Endothelial cell (in vitro differentiated cells): Measurements from ENCODE around the gene NAP1L4. TPM values are rescaled to one million over a fixed set of nuclear protein-coding genes. Genes with fewer than 3 reads are reported as not detected.

Experiments used
- DNase-seq: peaks from one replicate; pipeline ENCODE4 v3.0.0; 2021; ENCODE audit warnings: low spot score
- H3K27ac Mint-ChIP-seq: one replicate; pipeline ENCODE4 v1.8.0; 2021; ENCODE audit warnings: mixed read lengths, inconsistent platforms; ENCODE audit not compliant: unreplicated experiment
- H3K27me3 Mint-ChIP-seq: one replicate; pipeline ENCODE4 v1.8.0; 2021; ENCODE audit warnings: mild to moderate bottlenecking, moderate library complexity, mixed read lengths, inconsistent platforms; ENCODE audit not compliant: unreplicated experiment
- H3K36me3 Mint-ChIP-seq: one replicate; pipeline ENCODE4 v1.8.0; 2021; ENCODE audit warnings: mild to moderate bottlenecking, low read depth, mixed read lengths, inconsistent platforms; ENCODE audit not compliant: unreplicated experiment
- H3K4me1 Mint-ChIP-seq: one replicate; pipeline ENCODE4 v1.8.0; 2021; ENCODE audit warnings: mild to moderate bottlenecking, mixed read lengths, inconsistent platforms; ENCODE audit not compliant: unreplicated experiment
- H3K4me3 Mint-ChIP-seq: one replicate; pipeline ENCODE4 v1.8.0; 2021; ENCODE audit warnings: mild to moderate bottlenecking, mixed read lengths, inconsistent platforms; ENCODE audit not compliant: unreplicated experiment
- H3K9me3 Mint-ChIP-seq: one replicate; pipeline ENCODE4 v1.8.0; 2021; ENCODE audit warnings: mixed read lengths, inconsistent platforms; ENCODE audit not compliant: unreplicated experiment
- total RNA-seq: library from RNA; stranded (reverse); fragmentation: NEBNext Ultra II Directional; extraction: Animal tissue kit (Norgen Biotek cat#: 25700); gene quantifications from one replicate; pipeline ENCODE4 v1.2.1, GENCODE V29; 2021; ENCODE audit not compliant: unreplicated experiment
- TF ChIP-seq, protein P1 (sequence below): fragments of 200-600 bp; sonication (generic); IDR thresholded peaks from one replicate; pipeline ENCODE4 v1.5.0; 2021; ENCODE audit warnings: antibody characterized with exemption; ENCODE audit not compliant: unreplicated experiment

NAP1L4 gene
- total RNA-seq, 1 donor from 2014 or later = 148 TPM

DNA sequence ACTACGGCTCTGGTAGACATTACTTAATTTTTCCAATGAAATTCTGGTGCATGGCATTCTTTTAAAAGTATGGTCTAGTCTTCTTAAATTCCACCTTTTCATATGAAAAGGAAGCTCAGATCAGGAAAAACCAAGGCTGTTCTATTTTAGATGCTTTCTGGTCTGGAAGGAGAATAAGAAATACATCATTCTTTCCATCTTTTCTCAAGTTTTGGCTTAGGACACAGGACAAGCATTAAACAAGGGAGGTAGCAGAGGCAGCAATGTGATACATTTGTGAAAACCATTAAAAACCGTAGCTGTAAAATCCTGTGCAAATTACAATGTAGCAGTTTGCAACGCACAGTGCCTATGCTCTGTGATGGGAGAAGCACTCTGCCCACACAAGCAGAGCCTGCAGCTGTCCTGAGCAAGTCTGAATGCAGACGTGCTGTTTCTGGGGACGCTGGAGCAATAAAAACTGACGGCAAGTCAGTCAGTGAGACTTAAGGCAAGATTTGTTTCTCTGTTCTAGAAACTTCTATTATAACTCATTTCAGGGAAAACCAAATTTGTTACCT is 23.7 kb downstream of the NAP1L4 start:
- Mint-ChIP-seq H3K4me1 (no peaks in the 10 kb centered on the region), H3K4me3 (no peak overlapping the region), H3K27me3 (peaks cover 3% of the 10 kb centered on the region), H3K36me3 (peaks cover 58% of the 10 kb centered on the region), H3K9me3 (no peaks in the 10 kb centered on the region), H3K27ac (no peak overlapping the region)
- TF ChIP-seq, protein P1, sequence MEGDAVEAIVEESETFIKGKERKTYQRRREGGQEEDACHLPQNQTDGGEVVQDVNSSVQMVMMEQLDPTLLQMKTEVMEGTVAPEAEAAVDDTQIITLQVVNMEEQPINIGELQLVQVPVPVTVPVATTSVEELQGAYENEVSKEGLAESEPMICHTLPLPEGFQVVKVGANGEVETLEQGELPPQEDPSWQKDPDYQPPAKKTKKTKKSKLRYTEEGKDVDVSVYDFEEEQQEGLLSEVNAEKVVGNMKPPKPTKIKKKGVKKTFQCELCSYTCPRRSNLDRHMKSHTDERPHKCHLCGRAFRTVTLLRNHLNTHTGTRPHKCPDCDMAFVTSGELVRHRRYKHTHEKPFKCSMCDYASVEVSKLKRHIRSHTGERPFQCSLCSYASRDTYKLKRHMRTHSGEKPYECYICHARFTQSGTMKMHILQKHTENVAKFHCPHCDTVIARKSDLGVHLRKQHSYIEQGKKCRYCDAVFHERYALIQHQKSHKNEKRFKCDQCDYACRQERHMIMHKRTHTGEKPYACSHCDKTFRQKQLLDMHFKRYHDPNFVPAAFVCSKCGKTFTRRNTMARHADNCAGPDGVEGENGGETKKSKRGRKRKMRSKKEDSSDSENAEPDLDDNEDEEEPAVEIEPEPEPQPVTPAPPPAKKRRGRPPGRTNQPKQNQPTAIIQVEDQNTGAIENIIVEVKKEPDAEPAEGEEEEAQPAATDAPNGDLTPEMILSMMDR = no peak
- no peak for DNase-seq

DNA sequence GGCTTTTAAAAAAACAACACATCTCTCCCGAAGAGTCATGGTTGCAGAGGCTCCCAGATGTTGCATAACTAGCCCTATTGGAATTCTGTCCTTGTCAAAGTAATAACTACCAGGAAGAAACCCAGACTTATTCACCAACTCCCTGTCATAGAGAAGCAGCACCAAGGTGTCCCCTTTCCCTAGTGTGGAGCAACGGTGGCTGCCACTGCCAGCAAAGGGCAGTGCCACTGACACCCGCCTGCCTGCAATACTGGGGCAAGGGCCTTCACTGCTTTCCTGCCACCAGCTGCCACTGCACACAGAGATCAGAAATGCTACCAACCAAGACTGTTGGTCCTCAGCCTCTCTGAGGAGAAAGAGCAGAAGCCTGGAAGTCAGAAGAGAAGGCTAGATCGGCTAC is 27.3 kb downstream of the NAP1L4 start:
- Mint-ChIP-seq H3K9me3 (no peaks in the 10 kb centered on the region), H3K27me3 (peaks cover 4% of the 10 kb centered on the region), H3K4me3 (no peak overlapping the region), H3K36me3 (peaks cover 56% of the 10 kb centered on the region), H3K27ac (no peak overlapping the region), H3K4me1 (no peaks in the 10 kb centered on the region)
- DNase-seq = no peak
- TF ChIP-seq, protein P1 = no peak

DNA sequence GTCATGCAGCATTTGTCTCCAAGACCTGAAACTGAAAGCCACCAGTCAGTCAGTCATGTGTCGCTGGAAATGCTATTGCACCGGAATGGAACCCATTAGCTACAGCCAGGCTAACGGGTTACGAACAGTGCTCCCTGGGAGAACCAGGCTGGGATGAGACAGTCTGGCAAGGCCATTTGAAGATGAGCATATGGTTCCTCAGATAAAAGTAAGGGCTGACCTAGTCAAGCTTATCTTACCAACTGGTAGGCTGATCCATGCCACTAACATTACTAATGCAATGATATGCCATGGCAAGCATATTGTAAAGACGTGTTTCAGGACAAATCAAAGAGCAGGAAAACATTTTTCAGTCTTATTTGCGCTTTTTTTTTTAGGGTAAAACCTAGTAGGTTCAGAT is 28.4 kb downstream of the NAP1L4 start:
- peaks cover 64% of the 10 kb centered on the region for H3K36me3 Mint-ChIP-seq

DNA sequence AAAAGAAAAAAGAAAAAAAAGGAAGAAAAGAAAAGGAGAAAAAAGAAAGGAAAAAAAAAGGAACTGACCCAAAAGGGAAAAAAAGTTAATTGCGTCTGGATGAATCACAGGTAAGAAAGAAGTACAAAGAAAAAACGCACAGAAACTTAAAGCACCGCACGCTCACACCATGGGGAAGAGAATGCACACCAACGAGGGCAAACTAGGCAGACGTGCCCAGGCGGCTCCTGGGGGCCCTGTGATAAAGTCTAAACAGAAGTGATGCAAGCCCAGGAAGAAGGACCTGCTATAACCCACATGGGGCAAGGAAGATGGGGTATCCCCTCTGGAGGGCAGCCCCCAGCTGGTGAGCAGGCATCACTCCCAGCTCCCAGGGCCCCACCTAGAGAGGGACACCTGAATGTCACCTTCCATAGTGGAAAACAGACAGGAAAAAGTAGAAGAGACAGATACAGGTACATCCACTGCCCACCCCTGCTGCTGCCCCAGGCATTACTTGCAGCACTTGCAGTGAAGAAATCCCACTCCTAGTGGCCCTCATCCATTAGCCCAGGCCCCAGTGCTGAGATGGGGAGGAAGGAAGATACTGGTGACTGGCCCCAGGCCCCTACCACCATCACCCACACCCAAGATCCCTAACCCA is 28.9 kb downstream of the NAP1L4 start:
- Mint-ChIP-seq H3K9me3 (no peaks in the 10 kb centered on the region), H3K36me3 (peaks cover 63% of the 10 kb centered on the region), H3K27ac (no peak overlapping the region), H3K27me3 (peaks cover 4% of the 10 kb centered on the region), H3K4me3 (no peak overlapping the region), H3K4me1 (no peaks in the 10 kb centered on the region)
- no peak for DNase-seq
- TF ChIP-seq, protein P1 = no peak

More for the DNA sequence above, 28.4 kb downstream of the NAP1L4 start:
- no peak for DNase-seq
- Mint-ChIP-seq H3K9me3 (no peaks in the 10 kb centered on the region), H3K27ac (no peak overlapping the region), H3K4me1 (no peaks in the 10 kb centered on the region), H3K27me3 (peaks cover 4% of the 10 kb centered on the region), H3K4me3 (no peak overlapping the region)
- TF ChIP-seq, protein P1 = no peak

DNA sequence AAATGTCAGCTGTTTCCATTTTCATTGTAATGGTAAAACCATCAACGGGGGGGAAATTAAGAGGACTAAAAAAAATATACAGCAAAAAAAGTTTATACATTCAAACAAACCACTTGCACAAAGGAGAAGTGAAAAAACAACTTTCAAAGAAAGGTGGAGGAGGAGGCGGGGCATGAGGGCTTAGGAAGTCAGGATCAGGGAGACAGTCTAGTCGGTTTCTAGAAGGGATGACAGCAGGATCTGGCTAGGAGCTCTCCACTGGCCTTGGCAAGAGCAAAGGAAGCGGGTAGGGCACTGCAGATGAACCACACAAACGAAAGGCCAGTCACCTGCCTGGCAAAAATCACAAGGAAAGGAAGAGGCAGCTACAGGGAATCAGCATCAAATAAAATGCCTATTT is 31.0 kb downstream of the NAP1L4 start:
- TF ChIP-seq, protein P1 = no peak
- peaks cover 4% of the 10 kb centered on the region for H3K27me3 Mint-ChIP-seq
- H3K27ac Mint-ChIP-seq = no peak overlapping the region
- H3K4me1 Mint-ChIP-seq = no peaks in the 10 kb centered on the region
- no peak for DNase-seq
- no peaks in the 10 kb centered on the region for H3K9me3 Mint-ChIP-seq
- H3K4me3 Mint-ChIP-seq = no peak overlapping the region
- peaks cover 59% of the 10 kb centered on the region for H3K36me3 Mint-ChIP-seq
